Epithelial cell of proximal tubule (primary cell): ENCODE measurements around the gene HUS1B. TPM values are rescaled to one million over a fixed set of nuclear protein-coding genes. Genes with fewer than 3 reads are reported as not detected.

ENCODE experiments used
- DNase-seq: peaks from one replicate; pipeline ENCODE4 v3.0.0-alpha.2; 2011; ENCODE audit warnings: low read depth
- H3K4me3 ChIP-seq: 2 replicates; pipeline ENCODE4 v1.5.1; 2011; ENCODE audit warnings: low read depth, mild to moderate bottlenecking, low read length
- CTCF ChIP-seq: conservative IDR thresholded peaks from 2 replicates; pipeline ENCODE4 v1.5.1; 2012; ENCODE audit warnings: low read depth, mild to moderate bottlenecking, low read length
- total RNA-seq: library from RNA; depleted of rRNA; stranded (reverse); fragments of >200 nt; gene quantifications from 2 replicates; pipeline ENCODE4 v1.2.3, GENCODE V29; 2015

Gene HUS1B
- total RNA-seq, 1 donor from 2014 or later = not detected

GRCh38 chr6:659716-660581 lies 3.0 kb upstream of the HUS1B start:
- no peak overlapping the region for H3K4me3 ChIP-seq
- TF ChIP-seq CTCF = no peak
- DNase-seq = no peak

GRCh38 chr6:658244-658643 lies 1.3 kb upstream of the HUS1B start:
- TF ChIP-seq CTCF = no peak

GRCh38 chr6:657743-658142 lies 843 bp upstream of the HUS1B start:
- no peak overlapping the region for H3K4me3 ChIP-seq
- DNase-seq = no peak
- no peak for TF ChIP-seq CTCF

More at GRCh38 chr6:658244-658643, 1.3 kb upstream of the HUS1B start:
- no peak for DNase-seq
- H3K4me3 ChIP-seq = no peak overlapping the region

GRCh38 chr6:654136-654535 lies 2.8 kb downstream of the HUS1B start:
- no peak overlapping the region for H3K4me3 ChIP-seq
- no peak for TF ChIP-seq CTCF
- no peak for DNase-seq

GRCh38 chr6:652865-653264 lies 4.0 kb downstream of the HUS1B start:
- no peak for DNase-seq
- no peak overlapping the region for H3K4me3 ChIP-seq
- no peak for TF ChIP-seq CTCF

- TF ChIP-seq CTCF = no peak
- no peak for DNase-seq
- no peak overlapping the region for H3K4me3 ChIP-seq
These were observed 6.8 kb downstream of the HUS1B start for GRCh38 chr6:650098-650497.

- no peak overlapping the region for H3K4me3 ChIP-seq
- no peak for TF ChIP-seq CTCF
- no peak for DNase-seq
These were observed 14.1 kb downstream of the HUS1B start for GRCh38 chr6:642805-643204.
